ENCODE data around the gene RNF220. TPM values are rescaled to one million over a fixed set of nuclear protein-coding genes. Genes with fewer than 3 reads are reported as not detected.

Gene RNF220
- polyA plus RNA-seq, 1 donor, result 58.9 TPM

- no peak for DNase-seq (ENCODE audit: low read depth)
Observed at GRCh38 chr1:44587796-44588460, 182.9 kb downstream of the RNF220 start.

- no peak for DNase-seq (ENCODE audit: low read depth)
Observed at GRCh38 chr1:44588551-44589210, 183.6 kb downstream of the RNF220 start.

GRCh38 chr1:44590475-44590874, 185.4 kb downstream of the RNF220 start:
- no peak for DNase-seq (ENCODE audit: low read depth)

GRCh38 chr1:44591381-44591780, 186.3 kb downstream of the RNF220 start:
- no peak for DNase-seq (ENCODE audit: low read depth)

- DNase-seq (ENCODE audit: low read depth), result no peak
Observed at GRCh38 chr1:44592208-44593145, 187.4 kb downstream of the RNF220 start.

GRCh38 chr1:44594353-44594752, 189.3 kb downstream of the RNF220 start:
- DNase-seq (ENCODE audit: low read depth), result no peak

- DNase-seq (ENCODE audit: low read depth), result no peak
Observed at GRCh38 chr1:44594871-44595735, 190.0 kb downstream of the RNF220 start.

- no peak for DNase-seq (ENCODE audit: low read depth)
Observed at GRCh38 chr1:44596511-44596910, 191.5 kb downstream of the RNF220 start.

- no peak for DNase-seq (ENCODE audit: low read depth)
Observed at GRCh38 chr1:44598167-44598566, 193.1 kb downstream of the RNF220 start.

- DNase-seq (ENCODE audit: low read depth), result no peak
Observed at GRCh38 chr1:44602634-44603628, 197.9 kb downstream of the RNF220 start.

- no peak for DNase-seq (ENCODE audit: low read depth)
Observed at GRCh38 chr1:44603718-44604117, 198.7 kb downstream of the RNF220 start.

GRCh38 chr1:44604157-44604955, 199.3 kb downstream of the RNF220 start:
- no peak for DNase-seq (ENCODE audit: low read depth)

- no peak for DNase-seq (ENCODE audit: low read depth)
Observed at GRCh38 chr1:44605914-44606615, 201.0 kb downstream of the RNF220 start.

GRCh38 chr1:44606701-44607281, 201.7 kb downstream of the RNF220 start:
- no peak for DNase-seq (ENCODE audit: low read depth)

GRCh38 chr1:44608141-44608540, 203.1 kb downstream of the RNF220 start:
- no peak for DNase-seq (ENCODE audit: low read depth)

GRCh38 chr1:44609412-44609767, 204.3 kb downstream of the RNF220 start:
- no peak for DNase-seq (ENCODE audit: low read depth)

- DNase-seq (ENCODE audit: low read depth), result no peak
Observed at GRCh38 chr1:44609768-44610526, 204.9 kb downstream of the RNF220 start.
